Activated CD8-positive, alpha-beta T cell treated with anti-CD3 and anti-CD28 coated beads for 36 hours (primary cell): Measurements from ENCODE around the gene LNP1. TPM values are rescaled to one million over a fixed set of nuclear protein-coding genes. Genes with fewer than 3 reads are reported as not detected.

Experiments
- ATAC-seq: fragments of 200-7000 bp; cut with Tn5 transposase; one replicate; pipeline ENCODE4 v1.10.0; 2021; ENCODE audit warnings: mild to moderate bottlenecking, moderate library complexity
- CTCF ChIA-PET: fragments of 350-600 bp; sonication (Branson Sonifier 250); formaldehyde crosslinking; loops from one replicate; lab custom pipeline; 2021; ENCODE audit warnings: antibody characterized with exemption; lab: Charles Lee
- POLR2A ChIA-PET: fragments of 350-600 bp; sonication (Branson Sonifier 250); formaldehyde crosslinking; loops from one replicate; lab custom pipeline; 2021; ENCODE audit warnings: antibody characterized with exemption; lab: Charles Lee
- DNase-seq: peaks from one replicate; pipeline ENCODE4 v3.0.0-alpha.2; 2020
- H3K27ac Mint-ChIP-seq: one replicate; pipeline ENCODE4 v1.8.0; 2021; ENCODE audit warnings: mild to moderate bottlenecking, mixed read lengths
- H3K27me3 Mint-ChIP-seq: one replicate; pipeline ENCODE4 v1.8.0; 2021; ENCODE audit warnings: mixed read lengths
- H3K36me3 Mint-ChIP-seq: one replicate; pipeline ENCODE4 v1.8.0; 2021; ENCODE audit warnings: low read depth, mixed read lengths
- H3K4me1 Mint-ChIP-seq: one replicate; pipeline ENCODE4 v1.8.0; 2021; ENCODE audit warnings: low read depth, mixed read lengths
- H3K4me3 Mint-ChIP-seq: one replicate; pipeline ENCODE4 v1.8.0; 2021; ENCODE audit warnings: mild to moderate bottlenecking, moderate library complexity, mixed read lengths
- H3K9me3 Mint-ChIP-seq: one replicate; pipeline ENCODE4 v1.8.0; 2021; ENCODE audit warnings: mixed read lengths
- intact Hi-C: fragments of 100-400 bp; cut with micrococcal nuclease; formaldehyde crosslinking; loops from one replicate; pipeline ENCODE4 v1.10.0; 2022
- total RNA-seq, 2 experiments: library from RNA; stranded (reverse); gene quantifications; one replicate each; pipeline ENCODE4 v1.2.3, GENCODE V29; 2021
- TF ChIP-seq, protein P1 (sequence below): fragments of 200-600 bp; IDR thresholded peaks from one replicate; pipeline ENCODE4 v1.8.0; 2022; ENCODE audit warnings: antibody characterized with exemption, mild to moderate bottlenecking

Gene LNP1
- total RNA-seq, 2 experiments from 2014 or later: 2.5 TPM

DNA sequence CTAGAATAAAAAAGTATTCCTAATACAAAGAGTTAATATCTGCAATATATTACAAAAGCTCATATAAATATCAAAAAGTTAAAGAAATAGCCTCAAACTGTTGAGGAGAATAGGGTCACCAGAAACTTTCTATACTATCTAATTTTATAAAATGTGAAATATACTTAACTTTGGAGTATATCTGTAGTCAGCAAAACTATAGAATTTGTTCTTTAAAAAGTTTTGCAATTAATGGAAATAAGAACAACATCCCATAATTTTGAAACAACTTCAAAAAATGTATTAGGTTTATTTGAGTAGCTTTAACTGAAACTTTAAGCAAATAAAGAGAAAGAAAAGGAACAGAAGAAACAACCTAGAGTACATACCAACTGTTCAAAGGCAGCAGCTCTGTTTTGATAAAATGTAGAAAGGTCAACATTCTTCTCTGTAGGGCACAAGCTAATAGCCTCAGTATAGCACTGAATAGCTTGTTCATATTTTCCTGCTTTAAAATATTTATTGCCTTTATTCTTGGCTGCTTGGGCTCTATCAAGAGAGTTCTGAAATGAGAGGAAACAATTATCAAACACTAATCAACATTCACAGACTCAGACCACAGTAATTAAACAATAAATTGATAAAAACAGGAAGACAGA lies 14.8 kb upstream of the LNP1 start:
- Mint-ChIP-seq H3K4me1 (peaks cover 20% of the 10 kb centered on the region), H3K27ac (no peak overlapping the region), H3K9me3 (peaks cover 11% of the 10 kb centered on the region), H3K27me3 (no peaks in the 10 kb centered on the region), H3K4me3 (no peak overlapping the region), H3K36me3 (peaks cover 36% of the 10 kb centered on the region)
- intact Hi-C loops: no loop called here
- ATAC-seq (no peak), DNase-seq (no peak)
- CTCF ChIA-PET: interaction anchor here (1.1 kb wide), 1 partner anchor 255 kb away, joined by 3 read pairs; no protein-coding TSS in a partner anchor
- TF ChIP-seq, protein P1, sequence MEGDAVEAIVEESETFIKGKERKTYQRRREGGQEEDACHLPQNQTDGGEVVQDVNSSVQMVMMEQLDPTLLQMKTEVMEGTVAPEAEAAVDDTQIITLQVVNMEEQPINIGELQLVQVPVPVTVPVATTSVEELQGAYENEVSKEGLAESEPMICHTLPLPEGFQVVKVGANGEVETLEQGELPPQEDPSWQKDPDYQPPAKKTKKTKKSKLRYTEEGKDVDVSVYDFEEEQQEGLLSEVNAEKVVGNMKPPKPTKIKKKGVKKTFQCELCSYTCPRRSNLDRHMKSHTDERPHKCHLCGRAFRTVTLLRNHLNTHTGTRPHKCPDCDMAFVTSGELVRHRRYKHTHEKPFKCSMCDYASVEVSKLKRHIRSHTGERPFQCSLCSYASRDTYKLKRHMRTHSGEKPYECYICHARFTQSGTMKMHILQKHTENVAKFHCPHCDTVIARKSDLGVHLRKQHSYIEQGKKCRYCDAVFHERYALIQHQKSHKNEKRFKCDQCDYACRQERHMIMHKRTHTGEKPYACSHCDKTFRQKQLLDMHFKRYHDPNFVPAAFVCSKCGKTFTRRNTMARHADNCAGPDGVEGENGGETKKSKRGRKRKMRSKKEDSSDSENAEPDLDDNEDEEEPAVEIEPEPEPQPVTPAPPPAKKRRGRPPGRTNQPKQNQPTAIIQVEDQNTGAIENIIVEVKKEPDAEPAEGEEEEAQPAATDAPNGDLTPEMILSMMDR: no peak
- POLR2A ChIA-PET: interaction anchor here (1.1 to 2.4 kb wide), 2 partner anchors 14 to 126 kb away, joined by 3 to 12 read pairs; partner anchors contain the start of genes LNP1, TBC1D23 and TOMM70

DNA sequence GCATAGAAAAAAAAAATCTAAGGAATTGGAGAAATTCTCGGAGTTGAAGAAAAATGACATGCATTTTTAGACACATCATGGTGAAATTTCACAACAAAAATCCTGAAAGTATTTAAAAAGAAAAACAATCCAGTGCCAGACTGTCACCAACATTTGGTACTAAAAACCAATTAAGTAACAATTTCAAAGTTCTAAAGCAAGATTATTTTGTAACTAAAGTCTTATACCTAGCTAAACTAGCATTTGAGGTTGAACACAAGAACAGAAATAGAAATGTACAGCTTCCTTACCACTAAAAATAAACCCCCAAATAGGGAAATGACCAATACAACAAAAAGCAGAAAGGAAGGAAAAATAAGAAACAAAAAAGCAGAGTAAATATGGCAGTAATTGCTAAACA lies 12.3 kb upstream of the LNP1 start:
- H3K4me1 Mint-ChIP-seq: peaks cover 26% of the 10 kb centered on the region
- H3K9me3 Mint-ChIP-seq: peaks cover 11% of the 10 kb centered on the region
- CTCF ChIA-PET: no interaction called here
- POLR2A ChIA-PET: no interaction called here
- ATAC-seq (no peak), DNase-seq (no peak)
- peaks cover 40% of the 10 kb centered on the region for H3K36me3 Mint-ChIP-seq
- TF ChIP-seq, protein P1: no peak
- no peaks in the 10 kb centered on the region for H3K27me3 Mint-ChIP-seq
- intact Hi-C loops: no loop called here
- no peak overlapping the region for H3K4me3 Mint-ChIP-seq
- no peak overlapping the region for H3K27ac Mint-ChIP-seq

DNA sequence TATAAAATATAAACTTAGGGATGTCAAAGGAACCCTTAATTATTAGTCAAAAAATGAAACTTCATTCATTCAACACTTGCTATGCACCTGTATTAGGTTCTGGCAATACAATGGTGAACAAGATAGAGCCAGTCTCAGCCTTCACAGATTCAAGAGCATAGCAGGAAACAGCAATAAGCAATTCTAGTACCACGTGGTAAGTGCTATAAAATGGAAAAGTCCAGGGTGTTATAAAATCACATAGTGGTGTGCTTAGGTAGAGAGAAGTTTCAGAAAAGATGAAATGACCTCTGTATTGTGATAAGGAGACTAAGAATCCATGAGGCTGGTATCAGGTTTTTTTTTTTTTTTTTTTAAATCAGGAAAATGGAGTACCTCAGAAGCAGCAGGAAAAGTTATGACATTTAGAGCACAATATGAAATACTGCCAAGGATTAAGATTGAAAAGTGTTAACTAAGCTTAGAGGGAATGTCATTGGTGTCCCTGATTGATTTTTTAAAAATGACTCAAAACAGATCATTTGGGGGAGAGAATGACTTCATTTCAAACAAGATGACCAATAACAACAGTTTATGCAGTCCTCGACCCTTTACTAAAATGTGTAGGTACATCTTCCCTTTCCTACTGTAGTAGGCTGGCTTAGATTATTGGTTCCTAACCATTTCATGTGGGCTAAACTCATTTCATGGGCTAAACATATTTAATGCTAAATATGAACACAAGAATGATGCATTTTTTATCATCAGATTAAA lies 5.5 kb upstream of the LNP1 start:
- ChIA-PET POLR2A (no interaction called here), CTCF (no interaction called here)
- Mint-ChIP-seq H3K27ac (peak overlapping the region; percentile 34), H3K4me1 (peaks cover 48% of the 10 kb centered on the region), H3K4me3 (no peak overlapping the region), H3K36me3 (peaks cover 28% of the 10 kb centered on the region), H3K9me3 (no peaks in the 10 kb centered on the region), H3K27me3 (no peaks in the 10 kb centered on the region)
- intact Hi-C loops: no loop called here
- DNase-seq: no peak
- TF ChIP-seq, protein P1: no peak
- ATAC-seq: no peak

DNA sequence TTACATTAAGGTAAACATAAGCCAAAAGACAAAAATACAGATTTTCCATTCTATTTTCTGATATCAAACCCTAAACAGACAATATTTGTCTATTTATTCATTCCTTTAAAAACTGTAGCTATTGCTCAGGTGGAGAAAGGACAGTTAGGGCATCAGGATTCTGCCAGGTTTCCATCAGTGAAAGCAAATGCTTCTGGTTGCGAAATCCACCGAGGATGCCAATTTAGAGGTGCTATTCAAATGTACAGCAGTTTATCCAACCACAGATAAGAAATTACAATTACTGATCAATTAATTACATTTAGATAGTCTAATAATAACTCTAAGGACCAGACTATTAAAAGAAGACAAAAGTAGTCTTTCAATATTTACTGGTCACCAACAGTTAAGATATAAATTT lies 4.4 kb upstream of the LNP1 start:
- H3K27ac Mint-ChIP-seq: no peak overlapping the region
- POLR2A ChIA-PET: no interaction called here

More for the DNA sequence above, 4.4 kb upstream of the LNP1 start:
- Mint-ChIP-seq H3K9me3 (no peaks in the 10 kb centered on the region), H3K4me3 (no peak overlapping the region), H3K36me3 (peaks cover 28% of the 10 kb centered on the region), H3K27me3 (no peaks in the 10 kb centered on the region), H3K4me1 (peaks cover 48% of the 10 kb centered on the region)
- no peak for DNase-seq
- TF ChIP-seq, protein P1: no peak
- CTCF ChIA-PET: no interaction called here
- intact Hi-C loops: no loop called here
- no peak for ATAC-seq
